NCI-H2107 treated with DMSO at 0.1 percent for 48 hours (cell line): ENCODE measurements around the gene SEMA4C.

Experiments used
- DNase-seq: peaks from one replicate; lab custom pipeline; 2025; ENCODE audit not compliant: unreplicated experiment; lab: John Stamatoyannopoulos, UW

SEMA4C gene

GRCh38 chr2:96823198-96823597 is 46.7 kb downstream of the SEMA4C start:
- DNase-seq: no peak

- DNase-seq: no peak
These were observed 47.1 kb downstream of the SEMA4C start for GRCh38 chr2:96822786-96823185.

- peak; percentile 23 for DNase-seq
These were observed 48.7 kb downstream of the SEMA4C start for GRCh38 chr2:96821113-96821675.

GRCh38 chr2:96819876-96820511 is 49.9 kb downstream of the SEMA4C start:
- DNase-seq: no peak

GRCh38 chr2:96819128-96819875 is 50.6 kb downstream of the SEMA4C start:
- DNase-seq: no peak

GRCh38 chr2:96817882-96818281 is 52.0 kb downstream of the SEMA4C start:
- no peak for DNase-seq

- DNase-seq: no peak
These were observed 52.8 kb downstream of the SEMA4C start for GRCh38 chr2:96816836-96817702.

- peak; percentile 77 for DNase-seq
These were observed 53.6 kb downstream of the SEMA4C start, which contains the start of gene CNNM3 for GRCh38 chr2:96816127-96816835. Gene CNNM3 (plus strand): TSS chr2:96816268. CDS start chr2:96816278, 10 bp downstream.

- DNase-seq: no peak
These were observed 54.4 kb downstream of the SEMA4C start for GRCh38 chr2:96815326-96816126.

- DNase-seq: no peak
These were observed 56.2 kb downstream of the SEMA4C start for GRCh38 chr2:96813656-96814055.

GRCh38 chr2:96811917-96812316 is 58.0 kb downstream of the SEMA4C start:
- DNase-seq: no peak

- no peak for DNase-seq
These were observed 59.1 kb downstream of the SEMA4C start for GRCh38 chr2:96810783-96811192.

- DNase-seq: no peak
These were observed 59.7 kb downstream of the SEMA4C start for GRCh38 chr2:96809951-96810782.
